Colonic mucosa (tissue), 4 donors: ENCODE measurements around the gene SLC35E4. TPM values are rescaled to one million over a fixed set of nuclear protein-coding genes. Genes with fewer than 3 reads are reported as not detected.

ENCODE experiments used
- DNase-seq: peaks from one replicate; pipeline ENCODE4 v3.0.0-alpha.2; 2020
- H3K27ac ChIP-seq: fragments of 200-600 bp; one replicate; pipeline ENCODE4 v1.8.0; 2021
- H3K27me3 ChIP-seq: fragments of 200-600 bp; one replicate; pipeline ENCODE4 v1.8.0; 2021
- H3K36me3 ChIP-seq: fragments of 200-600 bp; one replicate; pipeline ENCODE4 v1.8.0; 2021
- H3K4me1 ChIP-seq: fragments of 200-600 bp; one replicate; pipeline ENCODE4 v1.8.0; 2021; ENCODE audit warnings: mild to moderate bottlenecking
- H3K4me3 ChIP-seq: fragments of 200-600 bp; one replicate; pipeline ENCODE4 v1.8.0; 2021
- H3K9ac ChIP-seq, 2 donors: one replicate each; pipeline ENCODE4 v1.7.0; 2013; ENCODE audit warnings: control low read depth in 2 of 2, low read depth in 2 of 2, low read length in 2 of 2
- H3K9me3 ChIP-seq: fragments of 200-600 bp; one replicate; pipeline ENCODE4 v1.8.0; 2021
- CTCF ChIP-seq: fragments of 200-600 bp; IDR thresholded peaks from one replicate; pipeline ENCODE4 v1.8.0; 2022; ENCODE audit warnings: antibody characterized with exemption, mild to moderate bottlenecking
- intact Hi-C: fragments of 100-400 bp; cut with DNase I; formaldehyde crosslinking; loops from one replicate; pipeline ENCODE4 v1.14.1; 2022
- total RNA-seq, 2 donors: library from RNA; stranded (reverse); fragmentation: NEBNext Ultra II Directional in 1 of 2; extraction: Animal tissue kit (Norgen Biotek cat#: 25700) in 1 of 2; gene quantifications; one replicate each; pipeline ENCODE4 v1.2.1, GENCODE V29; 2021
- donor health status: healthy.
- donor health status: DM: no; HTN: no; CAD: no.
- donor health status: DM: no; HTN: no; CAD: no.

Gene SLC35E4
- total RNA-seq, 2 donors from 2014 or later: 5.7 to 7.0 TPM

GRCh38 chr22:30652852-30653251 is 17.3 kb downstream of the SLC35E4 start:
- intact Hi-C loops: no loop called here
- Histone ChIP-seq H3K4me3 (no peak overlapping the region), H3K4me1 (peaks cover 5% of the 10 kb centered on the region), H3K27me3 (no peaks in the 10 kb centered on the region), H3K27ac (no peak overlapping the region), H3K36me3 (no peaks in the 10 kb centered on the region), H3K9ac (no peak overlapping the region), H3K9me3 (no peaks in the 10 kb centered on the region)
- TF ChIP-seq CTCF: no peak
- DNase-seq: no peak

GRCh38 chr22:30654361-30654760 is 18.8 kb downstream of the SLC35E4 start:
- no peak for DNase-seq
- Histone ChIP-seq H3K4me1 (peaks cover 3% of the 10 kb centered on the region), H3K36me3 (no peaks in the 10 kb centered on the region), H3K9ac (no peak overlapping the region), H3K27me3 (no peaks in the 10 kb centered on the region), H3K27ac (no peak overlapping the region), H3K9me3 (no peaks in the 10 kb centered on the region), H3K4me3 (no peak overlapping the region)
- no peak for TF ChIP-seq CTCF
- intact Hi-C loops: no loop called here

GRCh38 chr22:30655532-30655931 is 20.0 kb downstream of the SLC35E4 start:
- Histone ChIP-seq H3K9ac (no peak overlapping the region), H3K4me3 (no peak overlapping the region), H3K27ac (no peak overlapping the region), H3K4me1 (no peaks in the 10 kb centered on the region), H3K36me3 (no peaks in the 10 kb centered on the region), H3K9me3 (no peaks in the 10 kb centered on the region), H3K27me3 (no peaks in the 10 kb centered on the region)
- no peak for DNase-seq
- intact Hi-C loops: no loop called here
- no peak for TF ChIP-seq CTCF

GRCh38 chr22:30662040-30662439 is 26.5 kb downstream of the SLC35E4 start:
- Histone ChIP-seq H3K36me3 (no peaks in the 10 kb centered on the region), H3K27ac (no peak overlapping the region), H3K9me3 (no peaks in the 10 kb centered on the region), H3K4me1 (no peaks in the 10 kb centered on the region), H3K27me3 (no peaks in the 10 kb centered on the region), H3K9ac (no peak overlapping the region), H3K4me3 (no peak overlapping the region)
- intact Hi-C loops: no loop called here
- no peak for DNase-seq
- no peak for TF ChIP-seq CTCF

- Histone ChIP-seq H3K4me1 (no peaks in the 10 kb centered on the region), H3K4me3 (no peak overlapping the region), H3K9me3 (no peaks in the 10 kb centered on the region), H3K36me3 (no peaks in the 10 kb centered on the region), H3K27me3 (no peaks in the 10 kb centered on the region), H3K27ac (no peak overlapping the region), H3K9ac (peak overlapping the region in 1 of 2 donors; percentile 12)
- no peak for TF ChIP-seq CTCF
- peak; percentile 35 for DNase-seq
- intact Hi-C loops: no loop called here
Measured at GRCh38 chr22:30664798-30665197, 29.2 kb downstream of the SLC35E4 start.

- no peaks in the 10 kb centered on the region for H3K36me3 ChIP-seq
- peak overlapping the region in 1 of 2 donors; percentile 79 for H3K9ac ChIP-seq
- H3K4me3 ChIP-seq: no peak overlapping the region
- TF ChIP-seq CTCF: no peak
- peak; percentile 34 for DNase-seq
- H3K27ac ChIP-seq: peak overlapping the region; percentile 90
- intact Hi-C loops: no loop called here
- no peaks in the 10 kb centered on the region for H3K27me3 ChIP-seq
- H3K4me1 ChIP-seq: no peaks in the 10 kb centered on the region
- H3K9me3 ChIP-seq: no peaks in the 10 kb centered on the region
Measured at GRCh38 chr22:30665266-30665665, 29.7 kb downstream of the SLC35E4 start.
